ENCODE measurements around the gene PGP.

The PGP gene

DNA sequence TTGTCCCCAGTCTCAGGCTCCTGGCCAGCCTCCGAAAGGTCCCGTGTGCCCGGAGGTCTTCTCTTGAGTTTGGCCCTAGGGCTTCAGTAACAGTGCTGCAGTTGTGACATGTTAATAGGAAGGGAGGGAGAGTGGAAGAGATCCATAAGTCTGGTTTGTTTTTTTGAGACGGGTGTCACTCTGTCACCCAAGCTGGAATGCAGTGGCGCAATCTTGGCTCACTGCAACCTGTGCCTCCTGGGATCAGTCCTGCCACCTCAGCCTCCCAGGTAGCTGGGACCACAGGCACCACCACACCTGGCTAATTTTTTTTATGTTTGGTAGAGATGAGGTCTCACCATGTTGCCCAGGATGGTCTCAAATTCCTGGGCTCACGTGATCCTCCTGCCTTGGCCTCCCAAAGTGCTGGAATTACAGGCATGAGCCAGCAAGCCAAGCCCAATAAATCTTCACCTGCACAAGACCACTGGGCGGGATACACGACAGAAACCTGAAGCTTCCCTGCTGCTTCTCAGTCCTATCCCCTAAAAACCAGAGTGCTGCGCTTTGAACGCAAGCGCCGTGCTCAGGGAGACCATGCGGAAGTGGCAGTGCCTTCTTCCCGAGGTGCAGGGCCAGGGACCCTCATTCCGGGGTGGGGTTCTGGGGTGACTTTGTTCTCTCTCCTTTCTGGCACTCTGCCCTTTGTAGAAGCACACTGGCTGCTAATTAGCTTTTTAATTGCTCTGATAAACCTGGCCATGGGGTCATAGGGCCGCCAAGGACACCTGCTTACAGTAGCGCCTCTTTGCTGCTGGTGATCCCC, 48.2 kb downstream of the PGP start:
- no peak for DNase-seq (ENCODE audit: low read depth in 4 of 4, low spot score in 1 of 4)

DNA sequence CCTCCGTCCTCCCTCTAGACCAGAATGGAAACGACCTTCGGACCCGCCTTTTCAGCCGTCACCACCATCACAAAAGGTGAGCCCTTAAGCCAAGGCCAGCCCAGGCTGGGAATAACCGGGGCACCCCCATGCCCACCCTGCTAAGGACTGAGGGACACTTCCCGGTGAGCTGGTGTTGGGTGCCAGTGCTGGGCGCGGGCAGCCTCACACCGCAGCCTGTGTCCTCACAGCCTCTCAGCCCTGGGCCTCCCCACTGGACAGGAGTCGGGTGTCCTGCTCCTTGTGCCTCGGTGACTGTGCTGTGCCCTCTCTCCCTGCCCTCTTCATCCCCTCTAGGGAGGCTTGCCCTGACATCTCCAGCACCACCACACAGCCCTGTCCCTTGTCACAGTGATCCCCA, 48.8 kb downstream of the PGP start:
- DNase-seq (ENCODE audit: low read depth in 4 of 4, low spot score in 1 of 4): no peak

DNA sequence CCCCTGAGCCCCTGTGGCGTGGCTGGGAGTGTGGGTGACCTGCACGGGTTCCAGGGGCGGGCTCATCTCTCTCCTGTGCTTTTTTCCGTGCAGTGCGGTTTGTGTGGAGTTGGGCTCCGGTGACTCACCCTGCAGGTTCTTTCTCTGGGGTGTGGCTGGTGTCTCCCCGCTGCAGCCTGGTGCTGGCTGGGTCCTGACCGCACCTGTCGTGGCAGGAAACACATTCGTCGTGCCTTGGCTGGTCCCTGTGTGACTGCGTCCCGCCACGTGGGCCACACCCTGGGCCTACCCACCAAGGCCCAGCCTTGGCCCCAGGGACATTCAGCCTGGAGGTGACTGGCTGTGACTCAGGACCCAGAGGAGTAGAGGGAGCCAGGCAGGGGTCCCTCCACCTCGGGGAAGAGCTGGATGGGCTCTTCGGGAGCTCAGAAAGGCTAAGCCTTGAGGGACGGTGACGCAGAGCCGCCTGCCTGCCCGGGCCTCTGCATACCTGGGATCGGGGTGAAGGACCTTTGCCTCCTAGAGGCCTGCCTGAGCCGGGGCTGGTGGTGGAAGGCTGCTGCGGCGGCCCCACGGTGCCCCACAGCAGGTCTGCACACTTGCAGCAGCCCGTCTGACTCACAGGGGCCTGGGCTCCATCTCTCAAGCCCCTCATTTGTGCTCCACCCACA, 51.3 kb downstream of the PGP start:
- DNase-seq (ENCODE audit: low read depth in 4 of 4, low spot score in 1 of 4): no peak

DNA sequence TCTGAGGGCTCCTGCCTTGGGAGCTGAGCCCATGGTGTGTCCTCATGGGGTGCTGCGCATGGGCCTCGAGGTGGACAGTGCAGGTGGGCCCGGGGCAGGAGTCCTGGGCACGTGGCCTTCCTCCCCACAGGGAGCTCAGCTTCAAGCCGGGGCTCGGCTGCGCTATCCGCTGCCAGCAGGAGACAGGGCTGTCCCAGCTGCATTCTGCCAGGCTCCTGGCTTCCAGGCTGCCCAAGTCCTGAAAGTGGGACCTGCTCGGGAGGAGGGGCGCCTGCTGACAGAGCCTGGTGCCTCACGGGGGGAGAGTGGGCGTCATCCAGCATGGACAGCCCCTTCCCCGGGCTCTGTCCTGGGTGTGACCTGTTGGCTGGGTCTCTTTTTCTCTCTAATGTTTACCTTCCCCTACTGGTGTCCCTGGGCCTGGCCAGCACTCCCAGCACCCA, 51.9 kb downstream of the PGP start:
- no peak for DNase-seq (ENCODE audit: low read depth in 4 of 4, low spot score in 1 of 4)

DNA sequence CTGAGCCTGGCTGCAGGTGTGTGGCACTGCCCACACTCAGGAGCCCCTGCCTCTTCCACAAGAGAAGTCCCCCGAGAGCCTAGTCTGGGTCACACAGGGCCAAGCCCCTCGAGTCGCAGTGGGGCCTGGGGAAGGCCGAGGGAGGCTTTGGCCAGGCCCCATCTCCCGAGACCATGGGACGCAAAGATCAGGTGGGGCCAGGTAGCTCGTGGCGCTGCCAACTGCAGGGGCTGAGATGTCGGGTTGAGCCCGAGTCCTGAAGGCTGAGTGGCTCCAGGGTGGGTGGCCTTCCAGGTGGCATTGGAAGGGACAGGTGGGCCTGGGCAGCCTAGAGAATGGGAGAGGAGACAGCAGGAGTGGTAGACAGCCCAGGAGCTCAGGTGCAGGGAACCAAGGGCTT, 52.7 kb downstream of the PGP start:
- DNase-seq (ENCODE audit: low read depth in 4 of 4, low spot score in 1 of 4): no peak

Data from stimulated activated CD4-positive, alpha-beta T cell treated with anti-CD3 and anti-CD28 coated beads, Interleukin-1b, Interleukin-23, amount 100 ng/mL, for 24 hours (primary cell).